HG02571 (cell line): ENCODE results near the gene GALR1.
"Not testable (repeated sequence)": the region's sequence is repeated elsewhere in the genome, so short reads cannot be mapped to it uniquely, and the experiment has no call there.

Experiments
- ATAC-seq: cut with Tn5 transposase; IDR thresholded peaks from one replicate; pipeline ENCODE4 v1.9.1; 2021; ENCODE audit warnings: mild to moderate bottlenecking, moderate library complexity; ENCODE audit not compliant: unreplicated experiment

The GALR1 gene

GRCh38 chr18:77249569-77250500 lies at the start of gene GALR1:
TSS of gene GALR1 (plus strand) at chr18:77249848. CDS start at chr18:77250549, 701 bp downstream.
- ATAC-seq, result no peak

- ATAC-seq, result no peak
These were observed 48.1 kb upstream of the GALR1 start for GRCh38 chr18:77201506-77201905.

GRCh38 chr18:77202329-77202728 lies 47.3 kb upstream of the GALR1 start:
- no peak for ATAC-seq

- ATAC-seq, result no peak
These were observed 46.6 kb upstream of the GALR1 start for GRCh38 chr18:77203071-77203470.

GRCh38 chr18:77203851-77204250 lies 45.8 kb upstream of the GALR1 start:
- no peak for ATAC-seq

- ATAC-seq, result no peak
These were observed 43.9 kb upstream of the GALR1 start for GRCh38 chr18:77205769-77206168.

GRCh38 chr18:77206676-77207374 lies 42.8 kb upstream of the GALR1 start:
- no peak for ATAC-seq

- peak; percentile 40 for ATAC-seq
These were observed 42.1 kb upstream of the GALR1 start for GRCh38 chr18:77207540-77207939.

GRCh38 chr18:77208964-77209363 lies 40.7 kb upstream of the GALR1 start:
- ATAC-seq, result peak; percentile 70

- no peak for ATAC-seq
These were observed 40.1 kb upstream of the GALR1 start for GRCh38 chr18:77209587-77209986.

- no peak for ATAC-seq
These were observed 39.4 kb upstream of the GALR1 start for GRCh38 chr18:77210249-77210648.

GRCh38 chr18:77218642-77219041 lies 31.0 kb upstream of the GALR1 start:
- ATAC-seq, result no peak

GRCh38 chr18:77220726-77221125 lies 28.9 kb upstream of the GALR1 start:
- ATAC-seq, result no peak

- ATAC-seq, result no peak
These were observed 27.2 kb upstream of the GALR1 start for GRCh38 chr18:77222464-77222863.

GRCh38 chr18:77223221-77223639 lies 26.4 kb upstream of the GALR1 start:
- ATAC-seq, result no peak

GRCh38 chr18:77223653-77224052 lies 26.0 kb upstream of the GALR1 start:
- ATAC-seq, result no peak

- ATAC-seq, result no peak
These were observed 19.0 kb upstream of the GALR1 start for GRCh38 chr18:77230645-77231044.

- ATAC-seq, result no peak
These were observed 14.9 kb upstream of the GALR1 start for GRCh38 chr18:77234504-77235365.

- not testable (repeated sequence) for ATAC-seq
These were observed 10.4 kb upstream of the GALR1 start for GRCh38 chr18:77239285-77239684.

GRCh38 chr18:77248873-77249568 lies 627 bp upstream of the GALR1 start:
- no peak for ATAC-seq
